ENCODE results near the gene BTBD3. TPM values are rescaled to one million over a fixed set of nuclear protein-coding genes. Genes with fewer than 3 reads are reported as not detected.

BTBD3 gene
- total and polyA plus RNA-seq, 2 experiments from 2014 or later = 22.3 to 68.3 TPM

GRCh38 chr20:11894062-11894461 is 23.6 kb upstream of the BTBD3 start:
- Histone ChIP-seq H3K27ac (peak overlapping the region; percentile 11), H4K20me1 (ENCODE audit: insufficient read depth, poor library complexity, severe bottlenecking) (peaks cover 18% of the 10 kb centered on the region), H3K4me1 (ENCODE audit: insufficient read depth) (peaks cover 16% of the 10 kb centered on the region), H3K4me3 (no peak overlapping the region), H3K4me2 (peak overlapping the region; percentile 87), H3K9me3 (ENCODE audit: low read depth) (no peaks in the 10 kb centered on the region), H3K9me2 (replicated peaks; ENCODE audit: insufficient read depth) (no peaks in the 10 kb centered on the region), H3K79me2 (peaks cover 77% of the 10 kb centered on the region), H3K36me3 (replicated peaks; ENCODE audit: insufficient read depth, low read depth) (no peaks in the 10 kb centered on the region), H3K27me3 (no peaks in the 10 kb centered on the region), H2AFZ (no peak overlapping the region)
- WGBS (ENCODE audit: low lambda C conversion rate, missing lambda C conversion rate) = 78% methylated on average over 6 of the region's 6 CpGs
- TF ChIP-seq CTCF (IDR thresholded peaks at IDR 0.05; ENCODE audit: poor library complexity) = no peak
- TF ChIP-seq EZH2 (IDR thresholded peaks at IDR 0.05; ENCODE audit: borderline replicate concordance) = no peak
- no peak for TF ChIP-seq EZH2phosphoT487 (IDR thresholded peaks at IDR 0.05; ENCODE audit: low read depth, severe bottlenecking, unreplicated experiment)
- DNase-seq (ENCODE audit: low spot score) = peak; percentile 52

- no peaks in the 10 kb centered on the region for H3K9me3 ChIP-seq (ENCODE audit: low read depth)
- no peak overlapping the region for H3K4me3 ChIP-seq
- H4K20me1 ChIP-seq (ENCODE audit: insufficient read depth, poor library complexity, severe bottlenecking) = peaks cover 29% of the 10 kb centered on the region
- TF ChIP-seq CTCF (IDR thresholded peaks at IDR 0.05; ENCODE audit: poor library complexity) (no peak), EZH2 (IDR thresholded peaks at IDR 0.05; ENCODE audit: borderline replicate concordance) (no peak), EZH2phosphoT487 (IDR thresholded peaks at IDR 0.05; ENCODE audit: low read depth, severe bottlenecking, unreplicated experiment) (no peak)
- H3K9me2 ChIP-seq (replicated peaks; ENCODE audit: insufficient read depth) = no peaks in the 10 kb centered on the region
- WGBS (ENCODE audit: low lambda C conversion rate, missing lambda C conversion rate) = 47% methylated on average over 6 of the region's 6 CpGs
- no peak overlapping the region for H2AFZ ChIP-seq
- peak overlapping the region; percentile 3 for H3K27ac ChIP-seq
- H3K79me2 ChIP-seq = peaks cover 95% of the 10 kb centered on the region
- H3K4me2 ChIP-seq = peak overlapping the region; percentile 50
- H3K36me3 ChIP-seq (replicated peaks; ENCODE audit: insufficient read depth, low read depth) = no peaks in the 10 kb centered on the region
- peaks cover 16% of the 10 kb centered on the region for H3K4me1 ChIP-seq (ENCODE audit: insufficient read depth)
- H3K27me3 ChIP-seq = no peaks in the 10 kb centered on the region
- DNase-seq (ENCODE audit: low spot score) = no peak
These were observed 21.8 kb upstream of the BTBD3 start for GRCh38 chr20:11895861-11896387.

- Histone ChIP-seq H3K4me2 (no peak overlapping the region), H3K79me2 (peaks cover 99% of the 10 kb centered on the region), H3K4me1 (ENCODE audit: insufficient read depth) (no peaks in the 10 kb centered on the region), H3K36me3 (replicated peaks; ENCODE audit: insufficient read depth, low read depth) (no peaks in the 10 kb centered on the region), H3K27ac (no peak overlapping the region), H3K4me3 (no peak overlapping the region), H4K20me1 (ENCODE audit: insufficient read depth, poor library complexity, severe bottlenecking) (peaks cover 40% of the 10 kb centered on the region), H3K9me3 (ENCODE audit: low read depth) (no peaks in the 10 kb centered on the region), H2AFZ (no peak overlapping the region), H3K27me3 (no peaks in the 10 kb centered on the region), H3K9me2 (replicated peaks; ENCODE audit: insufficient read depth) (no peaks in the 10 kb centered on the region)
- 94% methylated on average over 3 of the region's 3 CpGs for WGBS (ENCODE audit: low lambda C conversion rate, missing lambda C conversion rate)
- TF ChIP-seq EZH2 (IDR thresholded peaks at IDR 0.05; ENCODE audit: borderline replicate concordance) (no peak), EZH2phosphoT487 (IDR thresholded peaks at IDR 0.05; ENCODE audit: low read depth, severe bottlenecking, unreplicated experiment) (no peak), CTCF (IDR thresholded peaks at IDR 0.05; ENCODE audit: poor library complexity) (no peak)
- no peak for DNase-seq (ENCODE audit: low spot score)
These were observed 16.6 kb upstream of the BTBD3 start for GRCh38 chr20:11901127-11901526.

Data from hepatocyte (in vitro differentiated cells).